MM.1S (cell line): ENCODE data around the gene FADS1.

Experiments
- CTCF ChIP-seq: fragments of 300-600 bp; sonication (generic); IDR thresholded peaks from 2 replicates; pipeline ENCODE4 v1.5.1; 2016; ENCODE audit warnings: antibody characterized with exemption, low read length, mixed read lengths
- EZH2 ChIP-seq: fragments of 300-600 bp; sonication (generic); optimal IDR thresholded peaks from 2 replicates; pipeline ENCODE3; 2017; ENCODE audit warnings: low read depth, mild to moderate bottlenecking, antibody characterized with exemption, low read length, mixed read lengths

DNA sequence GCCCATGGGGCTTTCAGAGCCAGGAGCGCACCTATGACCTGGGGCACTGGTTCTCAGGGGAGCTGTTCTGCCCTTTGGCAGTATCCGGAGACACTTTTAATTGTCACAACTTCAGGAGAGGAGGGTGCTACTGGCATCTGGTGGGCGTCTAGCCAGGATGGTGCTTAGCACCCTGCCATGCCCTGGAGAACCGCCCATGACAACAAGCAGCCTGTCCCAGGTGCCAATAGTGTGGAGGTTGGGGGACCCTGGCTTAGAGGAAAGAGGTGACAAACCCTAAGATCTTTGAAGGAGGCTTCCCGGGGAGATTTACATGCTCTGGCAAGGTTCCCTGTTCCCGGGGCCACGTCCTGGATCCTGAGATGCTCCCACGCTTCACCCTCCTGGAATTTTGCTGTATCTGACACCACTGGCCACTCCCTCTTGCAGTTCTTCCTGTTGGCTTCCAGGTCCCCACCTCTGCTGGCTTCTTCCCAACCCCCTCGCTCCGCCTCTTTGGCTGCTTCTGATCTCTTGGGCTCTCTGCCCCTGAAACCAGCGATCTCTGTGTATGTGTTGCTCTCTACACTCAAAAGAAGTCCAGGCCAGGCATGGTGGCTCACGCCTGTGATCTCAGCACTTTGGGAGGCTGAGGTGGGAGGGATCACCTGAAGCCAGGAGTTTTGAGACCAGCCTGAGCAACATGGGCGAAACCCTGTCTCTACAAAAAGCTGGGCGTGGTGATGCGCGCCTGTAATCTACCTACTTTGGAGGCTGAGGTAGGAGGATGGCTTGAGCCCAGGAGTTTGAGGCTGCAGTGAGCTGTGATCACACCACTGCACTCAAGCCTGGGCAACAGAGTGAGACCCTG, 43.5 kb upstream of the FADS1 start:
- TF ChIP-seq CTCF (no peak), EZH2 (no peak)
